GM18526 (cell line): ENCODE results near the gene TMEM222.

Experiments
- POLR2A ChIP-seq: IDR thresholded peaks from 3 replicates; pipeline ENCODE4 v1.6.1; 2011; ENCODE audit not compliant: insufficient read length; ENCODE audit errors: extremely low read depth

Gene TMEM222

DNA sequence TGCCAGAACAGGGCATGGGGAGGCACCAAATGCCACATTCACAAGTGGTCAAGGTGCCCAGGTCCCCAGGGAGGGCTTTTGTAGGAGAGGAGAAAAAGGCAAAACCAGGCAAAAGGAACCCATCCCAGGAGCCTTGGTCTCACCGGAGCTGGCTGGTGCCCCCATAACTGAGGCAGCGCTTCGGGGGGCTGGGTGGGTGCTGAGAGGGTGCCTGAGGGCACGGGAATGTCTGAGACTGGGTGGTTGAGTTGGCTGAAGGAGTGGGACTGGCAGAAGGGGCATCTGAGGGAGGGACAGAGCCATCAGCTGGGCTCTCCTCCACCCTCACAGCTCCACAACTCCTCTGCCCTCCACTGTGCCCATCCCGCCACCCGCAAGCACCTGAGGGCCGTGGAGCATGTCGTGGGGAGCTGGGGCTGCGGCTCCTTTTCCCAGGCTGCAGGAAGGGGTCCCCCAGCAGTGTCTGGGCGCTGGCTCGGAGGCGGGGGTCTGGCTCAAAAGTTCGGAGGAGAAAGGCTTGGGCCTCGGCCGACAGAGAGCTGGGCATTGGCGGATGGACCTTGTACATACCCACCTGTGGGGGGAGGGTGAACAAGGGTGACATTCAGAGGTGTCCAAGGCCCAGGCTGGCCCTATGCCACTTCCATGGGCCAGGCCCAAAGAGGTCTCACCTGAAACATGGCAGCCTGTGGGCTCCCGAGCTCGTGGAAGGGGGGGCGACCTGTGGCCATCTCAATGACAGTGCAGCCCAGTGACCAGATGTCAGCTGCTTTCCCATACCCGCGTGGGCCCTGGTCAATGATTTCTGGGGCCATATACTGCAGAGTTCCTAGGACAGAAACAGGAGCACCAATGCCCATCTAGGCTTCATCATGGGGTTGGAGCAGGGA lies 36.3 kb downstream of the TMEM222 start:
- no peak for TF ChIP-seq POLR2A

DNA sequence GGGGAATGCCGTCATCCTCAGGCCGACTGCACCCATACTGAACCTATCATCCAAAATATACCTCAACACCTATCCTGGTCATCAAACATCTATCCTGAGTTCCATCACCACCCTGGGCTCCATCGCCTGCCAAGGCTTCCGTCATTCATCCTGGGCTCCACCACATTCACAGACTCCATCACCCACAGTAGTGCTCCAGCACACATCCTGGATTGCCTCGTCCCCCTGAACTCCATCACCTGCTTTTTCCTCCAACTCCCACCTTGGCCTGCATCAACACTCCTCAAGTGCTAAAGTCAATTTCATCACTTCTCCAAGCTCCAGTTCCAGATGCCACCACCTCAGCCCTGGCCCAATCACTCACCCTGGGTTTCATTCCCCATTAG lies 37.0 kb downstream of the TMEM222 start:
- TF ChIP-seq POLR2A = no peak

DNA sequence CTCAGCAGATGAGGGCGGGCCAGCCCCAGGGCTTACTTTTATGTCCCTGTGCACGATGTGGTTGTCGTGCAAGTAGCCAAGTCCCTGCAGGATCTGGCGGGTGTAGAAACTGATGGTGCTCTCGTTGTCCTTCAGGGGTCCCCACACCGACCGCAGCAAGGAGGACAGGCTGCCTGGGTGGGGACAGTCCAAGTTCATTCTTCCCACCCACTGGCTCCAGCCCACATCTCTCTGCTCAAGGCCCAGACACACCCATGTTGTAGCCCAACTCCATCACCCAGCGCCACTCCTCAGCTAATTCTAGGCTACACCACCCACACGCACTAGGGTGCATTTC lies 37.8 kb downstream of the TMEM222 start:
- no peak for TF ChIP-seq POLR2A

DNA sequence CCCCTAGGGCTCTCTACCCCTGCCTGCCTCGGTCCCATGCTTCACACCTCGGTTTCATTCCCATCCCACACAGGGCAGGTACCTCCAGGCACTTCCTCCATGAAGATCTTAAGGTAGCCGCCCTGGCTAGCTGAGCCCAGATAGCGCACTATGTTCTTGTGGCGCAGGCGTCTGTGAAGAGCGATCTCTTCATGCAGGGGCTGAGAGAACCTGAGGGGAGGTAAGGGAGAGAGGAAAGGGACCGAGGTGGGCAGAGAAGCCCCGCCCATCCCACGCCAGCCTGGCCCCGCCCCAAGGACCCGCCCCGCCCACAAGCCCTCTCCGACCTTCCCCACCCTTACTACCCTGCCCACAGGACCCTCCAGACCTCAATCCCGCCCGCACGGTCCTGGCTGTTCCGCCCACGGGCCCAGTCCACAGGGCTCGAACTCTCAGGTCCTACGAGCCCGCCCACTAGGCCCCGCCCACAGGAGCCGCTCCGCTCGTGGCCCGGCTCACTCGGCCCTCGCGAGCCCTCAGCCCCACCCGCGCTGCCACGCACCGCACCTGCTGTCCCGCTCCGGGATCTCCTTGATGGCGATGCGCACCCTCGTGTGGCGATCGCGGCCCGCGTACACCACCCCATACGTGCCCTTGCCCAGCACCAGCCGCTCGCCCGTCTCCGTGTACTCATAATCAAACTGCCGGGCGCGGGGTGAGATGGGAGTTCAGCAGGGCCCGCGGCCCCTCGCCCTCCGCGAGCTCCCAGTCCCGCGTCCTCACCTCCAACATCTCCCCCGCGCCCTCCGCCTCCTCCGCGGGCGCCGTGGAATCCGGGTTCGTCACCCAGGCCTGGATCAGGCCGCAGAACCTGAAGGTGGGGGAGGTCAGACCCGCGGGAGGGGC lies 38.4 kb downstream of the TMEM222 start:
- TF ChIP-seq POLR2A = no peak

DNA sequence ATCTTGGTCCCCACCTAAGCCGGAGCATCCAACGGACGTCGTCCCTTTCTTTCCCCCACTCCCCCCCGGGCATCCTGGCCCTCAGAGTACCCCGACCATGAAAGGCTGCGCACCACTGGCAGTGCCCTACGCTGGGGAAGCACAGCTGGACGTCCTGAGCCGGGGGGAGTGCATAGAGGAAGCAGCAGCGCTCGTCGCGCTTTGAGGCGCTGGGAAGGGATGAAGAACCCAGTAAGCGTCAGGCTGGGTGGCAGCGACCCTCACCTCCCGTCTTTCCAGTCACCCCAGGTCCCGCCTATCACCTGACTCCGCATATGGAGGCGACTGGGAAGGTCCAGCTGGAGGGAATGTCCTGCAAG lies 39.1 kb downstream of the TMEM222 start:
- no peak for TF ChIP-seq POLR2A

DNA sequence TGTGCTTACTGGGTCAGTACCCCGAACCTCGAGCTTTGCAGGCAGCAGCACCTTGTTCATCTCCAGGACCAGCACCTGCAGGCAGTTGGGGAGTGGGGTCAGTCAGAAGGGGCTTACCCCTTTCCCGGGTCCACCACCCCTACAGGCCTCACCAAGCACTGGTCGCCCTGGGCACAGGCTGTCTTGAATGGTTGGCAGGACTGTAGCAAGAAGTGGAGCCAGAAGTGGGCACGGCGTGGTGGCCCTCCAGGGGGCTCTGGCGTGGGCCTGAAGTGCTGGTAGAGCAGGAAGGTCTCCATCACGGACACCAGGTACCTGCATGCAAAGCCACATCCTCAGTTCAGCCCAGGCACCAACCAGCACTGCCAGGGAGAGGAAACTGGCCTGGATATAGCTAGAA lies 39.6 kb downstream of the TMEM222 start:
- no peak for TF ChIP-seq POLR2A

DNA sequence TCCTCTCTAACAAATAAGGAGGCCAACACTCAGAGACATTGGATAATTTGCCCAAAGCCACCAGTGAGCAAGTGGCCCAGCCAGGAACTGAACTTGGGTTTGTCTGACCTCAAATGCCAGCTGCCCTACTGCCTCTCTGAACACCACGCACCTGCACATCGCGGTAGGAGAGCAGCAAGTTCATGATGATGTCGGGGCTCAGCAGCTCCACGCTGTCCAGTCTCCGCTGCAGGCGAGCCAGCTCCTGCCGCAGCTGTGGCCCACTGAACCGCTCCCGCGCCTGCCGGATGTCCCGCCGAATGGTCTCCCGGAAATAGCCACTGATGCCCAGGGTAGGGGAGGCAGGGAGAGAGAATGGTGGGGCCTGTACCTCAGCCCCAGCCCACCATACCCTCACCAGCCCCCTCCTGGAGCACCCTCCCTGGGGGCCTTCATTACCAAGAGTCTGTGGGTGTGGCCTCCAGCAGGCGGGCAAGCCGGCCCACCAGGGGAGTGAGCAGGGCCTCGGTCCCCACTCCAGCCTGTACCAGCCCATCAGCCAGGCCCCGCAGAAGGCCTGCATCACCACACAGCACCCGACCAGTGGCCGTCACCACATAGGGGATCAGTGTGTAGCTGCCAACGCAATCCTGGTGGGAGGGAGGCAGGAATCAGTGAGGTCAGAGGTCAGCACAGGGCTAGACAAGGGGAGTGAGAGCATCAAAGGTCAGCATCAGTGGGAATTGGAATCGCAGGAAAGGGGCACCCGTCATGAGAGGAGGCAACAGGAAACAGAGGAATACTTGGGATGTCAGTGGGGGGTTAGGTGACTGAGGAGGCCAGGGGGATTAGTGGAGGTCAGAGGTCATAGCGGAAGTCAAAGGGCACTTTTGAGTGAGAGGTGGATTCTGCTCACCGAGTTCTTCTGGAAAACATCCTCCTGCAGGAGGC lies 42.1 kb downstream of the TMEM222 start:
- no peak for TF ChIP-seq POLR2A

DNA sequence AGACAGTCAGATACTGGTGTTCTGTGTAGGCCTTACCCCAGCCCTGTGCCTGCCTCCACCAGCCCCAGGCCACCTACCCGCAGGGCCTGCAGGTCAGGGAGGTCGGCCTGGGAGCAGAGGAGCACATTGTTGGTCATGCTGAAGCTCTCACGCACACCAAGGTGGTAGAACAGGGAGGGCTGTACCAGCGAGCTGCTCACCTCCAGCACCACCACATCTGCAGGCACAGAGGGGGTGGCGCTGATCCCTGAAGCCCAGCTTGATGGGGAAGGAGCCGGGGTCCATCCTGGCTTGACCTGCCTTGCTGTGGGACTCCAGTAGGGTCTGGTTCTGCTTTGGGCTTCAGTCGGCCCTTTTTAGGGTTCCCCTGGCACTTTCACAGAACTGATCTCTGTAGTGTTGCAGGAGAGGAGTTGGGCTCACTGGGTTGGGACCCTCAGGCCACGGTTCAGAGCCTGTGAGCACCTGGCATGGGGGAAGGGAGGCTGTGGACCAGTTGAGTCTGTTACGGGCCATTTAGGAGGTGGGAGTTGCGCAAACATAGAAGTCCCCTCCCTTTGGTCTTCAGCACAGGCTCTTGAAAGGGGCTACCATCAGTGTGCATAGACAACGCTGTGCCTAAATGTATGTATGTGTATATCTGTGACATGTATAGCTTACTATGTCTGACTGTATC lies 42.9 kb downstream of the TMEM222 start:
- TF ChIP-seq POLR2A = no peak

DNA sequence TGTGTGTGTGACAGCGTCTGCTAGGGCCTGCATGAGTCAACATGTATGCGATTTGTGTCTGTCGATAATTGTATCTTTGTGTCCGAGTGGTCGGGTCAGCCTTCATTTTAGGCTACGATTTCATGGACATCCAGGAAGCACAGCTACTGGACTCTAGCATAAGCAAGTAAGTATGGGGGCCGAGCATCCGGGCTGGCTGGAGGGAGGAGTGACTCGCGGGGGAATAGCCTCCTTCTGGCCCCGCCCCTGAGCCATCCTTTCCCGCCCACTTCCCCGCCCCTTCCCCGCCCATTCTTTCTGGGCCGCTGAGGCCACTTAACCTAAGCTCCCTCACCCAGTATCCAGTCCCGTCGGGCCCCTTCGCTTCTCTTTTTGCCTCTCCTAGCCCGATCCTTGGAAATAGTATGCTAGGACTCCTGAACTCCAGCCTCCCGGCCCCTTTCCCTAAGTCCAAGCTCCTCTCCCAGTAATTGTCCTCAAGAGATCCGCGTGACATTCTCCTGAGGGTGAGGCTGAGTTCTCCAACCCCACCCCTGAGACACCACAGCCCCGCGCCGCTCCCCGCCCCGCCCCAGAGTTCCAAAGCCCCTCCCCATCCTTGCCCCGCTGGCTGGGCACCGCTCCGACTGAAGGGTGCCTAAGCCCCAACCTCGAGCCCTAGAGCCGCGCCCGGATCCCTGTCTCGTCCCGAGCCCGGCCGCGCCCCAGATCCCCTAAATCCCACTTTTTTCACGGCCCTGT lies 43.6 kb downstream of the TMEM222 start:
- peak; percentile 29 for TF ChIP-seq POLR2A

DNA sequence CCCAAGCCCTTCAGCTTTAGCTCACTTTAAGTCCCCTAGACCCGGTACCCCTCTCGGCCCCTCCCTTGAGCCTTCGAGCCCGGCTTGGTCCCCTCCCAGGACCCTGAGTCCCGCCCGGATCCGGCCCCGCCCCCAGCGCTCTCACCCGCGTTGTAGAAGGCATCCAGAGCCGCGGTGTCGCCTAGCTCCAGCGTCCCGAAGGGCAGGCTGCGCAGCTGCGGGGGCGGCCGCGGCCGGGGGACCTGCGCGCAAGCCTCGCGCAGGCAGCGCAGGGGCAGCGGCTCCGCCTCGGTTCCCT lies 44.1 kb downstream of the TMEM222 start:
- no peak for TF ChIP-seq POLR2A

DNA sequence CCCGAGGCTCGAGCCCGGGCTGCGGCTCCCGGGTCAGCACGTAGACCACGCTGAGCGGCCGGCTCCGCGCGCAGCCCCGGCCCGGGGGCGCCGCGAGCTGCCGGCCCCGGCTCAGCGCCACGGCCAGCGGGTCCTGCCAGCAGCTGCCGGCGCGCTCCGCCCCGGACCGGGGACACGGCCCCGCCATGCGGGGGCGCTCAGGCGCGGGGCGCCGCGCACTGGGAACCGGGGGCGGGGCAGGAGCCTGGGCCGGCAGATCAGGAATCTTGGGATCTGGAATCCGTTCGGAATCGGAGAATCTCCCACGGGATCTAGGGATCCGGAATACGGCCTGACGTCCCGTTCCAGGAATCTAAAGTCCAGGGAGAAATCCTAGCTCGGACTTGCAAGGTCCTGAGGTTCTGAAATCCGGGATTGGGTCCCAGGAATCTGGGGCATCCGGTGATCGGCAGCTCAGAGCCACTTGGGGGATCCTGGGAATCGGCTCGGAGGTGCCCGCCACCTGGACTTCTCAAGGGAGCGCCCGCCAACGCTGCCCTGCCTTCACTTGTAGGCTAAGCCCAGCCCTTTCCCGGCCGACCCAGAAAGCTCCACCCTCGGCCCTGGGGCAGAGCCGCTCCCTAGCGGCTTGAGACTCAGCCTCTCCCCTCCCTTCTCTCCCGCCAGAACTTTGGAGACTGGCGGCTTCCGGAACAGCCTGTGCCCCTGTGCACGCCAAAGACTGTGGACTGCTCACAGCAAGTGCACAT lies 44.6 kb downstream of the TMEM222 start, which contains the start of gene MAP3K6:
MAP3K6 (minus strand) TSS at position 551 of the 749 bp plus-strand sequence; CDS start at position 187, 364 bp downstream.
- no peak for TF ChIP-seq POLR2A

DNA sequence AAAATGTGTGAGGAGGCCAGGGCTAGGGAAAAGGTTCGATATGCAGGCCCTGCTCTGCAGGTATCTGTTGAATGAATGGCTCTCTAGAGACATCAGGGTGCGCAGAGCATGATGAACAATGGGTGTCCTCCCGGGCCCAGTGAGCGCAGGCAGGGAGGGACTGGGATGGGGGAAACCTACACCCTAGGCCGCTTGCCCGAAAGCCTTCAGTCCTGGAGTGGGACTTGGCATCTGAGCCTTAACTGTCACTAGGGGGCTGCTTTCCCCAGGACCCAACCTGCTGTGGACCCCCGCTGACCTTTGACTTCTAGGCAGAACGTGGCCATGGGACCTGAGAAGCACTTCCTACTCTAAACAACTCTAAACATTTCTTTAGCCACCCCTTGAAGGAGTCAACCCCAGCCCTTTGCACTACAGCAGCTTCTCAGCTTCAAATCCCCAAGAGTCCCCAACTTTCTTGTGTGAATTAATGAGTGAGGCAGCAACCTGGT lies 45.2 kb downstream of the TMEM222 start:
- TF ChIP-seq POLR2A = no peak

DNA sequence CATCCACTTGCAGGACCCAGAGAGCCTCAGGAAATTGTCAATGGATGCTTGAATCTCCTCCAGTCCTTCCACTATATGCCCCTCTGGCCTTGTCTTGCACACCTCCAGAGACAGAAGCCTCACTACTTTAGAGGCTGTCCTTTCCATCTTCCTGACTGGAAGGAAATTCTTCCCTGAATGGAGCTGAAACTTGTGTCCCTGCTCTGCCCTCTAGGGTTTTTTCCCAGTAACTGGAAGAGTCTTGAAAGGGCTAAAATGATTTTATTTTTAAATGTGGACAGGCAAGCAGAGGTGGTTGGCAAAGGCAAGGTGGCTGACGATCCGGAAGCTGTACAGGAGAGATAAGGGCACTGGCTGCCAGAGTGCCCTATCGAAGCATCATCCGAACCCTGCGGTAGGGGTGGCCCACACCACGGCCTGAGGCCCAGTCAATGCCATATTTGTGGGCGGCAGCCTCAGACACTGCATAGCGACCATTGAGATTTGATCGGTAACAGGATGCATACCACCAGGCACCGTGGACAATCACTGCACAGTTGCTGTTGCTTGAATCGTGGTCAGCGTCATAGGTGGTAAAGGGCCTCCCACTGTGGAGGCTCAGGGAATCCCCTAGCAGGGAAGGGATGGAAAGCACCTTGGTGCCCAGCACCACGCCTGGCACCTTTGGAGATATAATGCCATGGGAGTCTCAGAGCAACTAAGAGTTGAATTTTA lies 47.1 kb downstream of the TMEM222 start:
- no peak for TF ChIP-seq POLR2A
